Neural progenitor cell (in vitro differentiated cells): Measurements from ENCODE around the gene WDFY2.

Experiments
- CTCF ChIP-seq: fragments of 200-600 bp; sonication (generic); IDR thresholded peaks from 2 replicates; pipeline ENCODE4 v1.5.1; 2017; ENCODE audit warnings: antibody characterized with exemption, mild to moderate bottlenecking
- EZH2 ChIP-seq: fragments of 200-600 bp; sonication (generic); IDR thresholded peaks from 2 replicates; pipeline ENCODE4 v1.6.1; 2017; ENCODE audit warnings: antibody characterized with exemption, mild to moderate bottlenecking, moderate library complexity
- EZH2phosphoT487 ChIP-seq: fragments of 200-600 bp; sonication (generic); IDR thresholded peaks from 2 replicates; pipeline ENCODE4 v1.6.1; 2017; ENCODE audit warnings: antibody characterized with exemption

- TF ChIP-seq EZH2: no peak
- no peak for TF ChIP-seq CTCF
- TF ChIP-seq EZH2phosphoT487: no peak
Measured at GRCh38 chr13:51659276-51660127, 75.2 kb downstream of the WDFY2 start.
